Suprapubic skin (tissue), 4 donors: ENCODE results near the gene MATR3. TPM values are rescaled to one million over a fixed set of nuclear protein-coding genes. Genes with fewer than 3 reads are reported as not detected.
"Not testable (repeated sequence)": the region's sequence is repeated elsewhere in the genome, so short reads cannot be mapped to it uniquely, and the experiment has no call there.

Source experiments
- DNase-seq, 2 donors: peaks; one replicate each; pipeline ENCODE4 v3.0.0-alpha.2; 2019; ENCODE audit warnings: low spot score in 2 of 2
- H3K27ac ChIP-seq: fragments of 200-600 bp; sonication (generic); one replicate; pipeline ENCODE4 v1.5.1; 2019
- H3K27me3 ChIP-seq: fragments of 200-600 bp; sonication (generic); one replicate; pipeline ENCODE4 v1.5.1; 2019
- H3K36me3 ChIP-seq: fragments of 200-600 bp; sonication (generic); one replicate; pipeline ENCODE4 v1.5.1; 2019
- H3K4me1 ChIP-seq: fragments of 200-600 bp; sonication (generic); one replicate; pipeline ENCODE4 v1.5.1; 2019
- H3K4me3 ChIP-seq: fragments of 200-600 bp; sonication (generic); one replicate; pipeline ENCODE4 v1.5.1; 2019; ENCODE audit warnings: mild to moderate bottlenecking
- H3K9me3 ChIP-seq: fragments of 200-600 bp; sonication (generic); one replicate; pipeline ENCODE4 v1.5.1; 2019
- EP300 ChIP-seq: sonication (generic); formaldehyde crosslinking; IDR thresholded peaks from one replicate; pipeline ENCODE4 v1.6.1; 2017; ENCODE audit warnings: antibody characterized with exemption
- POLR2A ChIP-seq, 2 donors: fragments of 450-650 bp; IDR thresholded peaks; one replicate each; pipeline ENCODE4 v1.6.1; 2017; ENCODE audit warnings: antibody characterized with exemption in 2 of 2, mild to moderate bottlenecking in 2 of 2, moderate library complexity in 2 of 2
- POLR2AphosphoS5 ChIP-seq, 3 donors: sonication (generic); formaldehyde crosslinking; IDR thresholded peaks; one replicate each; pipeline ENCODE4 v1.6.1; 2017; ENCODE audit warnings: antibody characterized with exemption in 3 of 3
- WGBS: methylation state at CpG from one replicate; pipeline ENCODE4 v1.1.5; 2018; 5-methylcytosine and 5-hydroxymethylcytosine counted together
- total RNA-seq, 4 donors: library from RNA; depleted of rRNA; stranded (reverse); fragments of >200 nt; gene quantifications; one replicate each; pipeline ENCODE4 v1.1.0, GENCODE V29; 2016
- TF ChIP-seq, protein P1 (sequence below), 2 donors: fragments of 200-600 bp in 1 of 2; fragments of 450-650 bp in 1 of 2; sonication (generic) in 1 of 2; IDR thresholded peaks; one replicate each; pipeline ENCODE4 v1.5.1; 2016 to 2019; ENCODE audit warnings: antibody characterized with exemption in 2 of 2, mild to moderate bottlenecking in 1 of 2, moderate library complexity in 1 of 2

MATR3 gene
- total RNA-seq, 4 donors from 2014 or later, result 115 to 192 (median 129) TPM

DNA sequence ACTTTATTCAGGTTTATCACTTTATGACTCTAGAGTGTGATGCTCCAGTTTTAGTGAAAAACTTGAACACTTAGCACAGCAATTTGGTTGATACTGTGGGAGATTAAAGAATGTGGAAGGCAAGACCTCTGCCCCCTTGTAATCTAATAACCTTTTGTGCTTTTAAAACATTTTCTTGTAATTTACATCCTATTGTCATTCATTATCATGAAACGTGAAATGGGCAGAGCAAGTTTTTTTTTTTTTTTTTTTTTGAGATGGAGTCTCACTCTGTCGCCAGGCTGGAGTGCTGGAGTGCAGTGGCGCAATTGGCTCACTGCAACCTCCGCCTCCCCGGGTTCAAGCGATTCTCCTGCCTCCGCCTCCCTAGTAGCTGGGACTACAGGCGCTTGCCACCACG, 49.9 kb downstream of the MATR3 start:
- TF ChIP-seq, protein P1, sequence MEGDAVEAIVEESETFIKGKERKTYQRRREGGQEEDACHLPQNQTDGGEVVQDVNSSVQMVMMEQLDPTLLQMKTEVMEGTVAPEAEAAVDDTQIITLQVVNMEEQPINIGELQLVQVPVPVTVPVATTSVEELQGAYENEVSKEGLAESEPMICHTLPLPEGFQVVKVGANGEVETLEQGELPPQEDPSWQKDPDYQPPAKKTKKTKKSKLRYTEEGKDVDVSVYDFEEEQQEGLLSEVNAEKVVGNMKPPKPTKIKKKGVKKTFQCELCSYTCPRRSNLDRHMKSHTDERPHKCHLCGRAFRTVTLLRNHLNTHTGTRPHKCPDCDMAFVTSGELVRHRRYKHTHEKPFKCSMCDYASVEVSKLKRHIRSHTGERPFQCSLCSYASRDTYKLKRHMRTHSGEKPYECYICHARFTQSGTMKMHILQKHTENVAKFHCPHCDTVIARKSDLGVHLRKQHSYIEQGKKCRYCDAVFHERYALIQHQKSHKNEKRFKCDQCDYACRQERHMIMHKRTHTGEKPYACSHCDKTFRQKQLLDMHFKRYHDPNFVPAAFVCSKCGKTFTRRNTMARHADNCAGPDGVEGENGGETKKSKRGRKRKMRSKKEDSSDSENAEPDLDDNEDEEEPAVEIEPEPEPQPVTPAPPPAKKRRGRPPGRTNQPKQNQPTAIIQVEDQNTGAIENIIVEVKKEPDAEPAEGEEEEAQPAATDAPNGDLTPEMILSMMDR (IDR thresholded peaks at IDR 0.05), result no peak
- TF ChIP-seq EP300 (no peak), POLR2AphosphoS5 (IDR thresholded peaks at IDR 0.05) (no peak), POLR2A (IDR thresholded peaks at IDR 0.05) (no peak)
- no peaks in the 10 kb centered on the region for H3K27me3 ChIP-seq
- peaks cover 41% of the 10 kb centered on the region for H3K4me1 ChIP-seq
- no peaks in the 10 kb centered on the region for H3K36me3 ChIP-seq
- no peaks in the 10 kb centered on the region for H3K9me3 ChIP-seq
- no peak for DNase-seq
- 75% methylated on average over 9 of the region's 9 CpGs for WGBS
- no peak overlapping the region for H3K27ac ChIP-seq
- peak overlapping the region; percentile 98 for H3K4me3 ChIP-seq

GRCh38 chr5:139344177-139344576, 50.6 kb downstream of the MATR3 start:
- no peak for TF ChIP-seq POLR2A (IDR thresholded peaks at IDR 0.05)
- TF ChIP-seq EP300, result no peak
- TF ChIP-seq, protein P1 (IDR thresholded peaks at IDR 0.05), result no peak
- TF ChIP-seq POLR2AphosphoS5 (IDR thresholded peaks at IDR 0.05), result no peak
- Histone ChIP-seq H3K4me1 (peaks cover 45% of the 10 kb centered on the region), H3K36me3 (no peaks in the 10 kb centered on the region), H3K27me3 (no peaks in the 10 kb centered on the region), H3K27ac (no peak overlapping the region), H3K4me3 (no peak overlapping the region), H3K9me3 (no peaks in the 10 kb centered on the region)
- DNase-seq, result no peak
- WGBS, result 76% methylated on average over 2 of the region's 2 CpGs

GRCh38 chr5:139345442-139345841, 51.9 kb downstream of the MATR3 start:
- 90% methylated on average over 8 of the region's 8 CpGs for WGBS
- not testable (repeated sequence) for H3K36me3 ChIP-seq, H3K4me3 ChIP-seq, DNase-seq, H3K27ac ChIP-seq, H3K9me3 ChIP-seq, H3K27me3 ChIP-seq
- peaks cover 54% of the 10 kb centered on the region for H3K4me1 ChIP-seq

GRCh38 chr5:139347863-139348262, 54.3 kb downstream of the MATR3 start:
- WGBS, result 91% methylated on average over 9 of the region's 9 CpGs
- H3K27me3 ChIP-seq, result not testable (repeated sequence)

DNA sequence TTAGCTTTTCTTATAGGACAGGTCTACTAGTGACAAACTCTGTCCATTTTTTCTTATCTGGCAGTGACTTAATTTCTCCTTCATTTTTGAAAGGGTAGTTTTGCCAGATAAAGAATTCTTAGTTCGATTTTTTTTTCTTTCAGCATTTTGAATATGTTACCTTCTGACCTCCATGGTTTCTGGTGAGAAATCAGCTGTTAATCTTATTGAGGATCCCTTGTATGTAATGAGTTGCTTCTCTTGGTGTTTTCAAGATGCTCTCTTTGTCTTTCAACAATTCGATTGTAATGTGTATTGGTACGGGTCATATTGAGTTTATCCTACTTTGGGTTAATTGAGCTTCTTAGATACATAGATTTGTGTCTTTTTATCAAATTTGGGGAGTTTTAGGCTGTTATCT, 60.6 kb downstream of the MATR3 start:
- H3K4me1 ChIP-seq, result peaks cover 17% of the 10 kb centered on the region
- no peak overlapping the region for H3K4me3 ChIP-seq
- H3K27ac ChIP-seq, result no peak overlapping the region
- DNase-seq, result no peak
- TF ChIP-seq POLR2A (IDR thresholded peaks at IDR 0.05) (no peak), POLR2AphosphoS5 (IDR thresholded peaks at IDR 0.05) (no peak), EP300 (no peak)
- TF ChIP-seq, protein P1 (IDR thresholded peaks at IDR 0.05), result no peak
- H3K9me3 ChIP-seq, result no peaks in the 10 kb centered on the region
- H3K36me3 ChIP-seq, result no peaks in the 10 kb centered on the region
- WGBS, result 96% methylated on average over 3 of the region's 3 CpGs
- H3K27me3 ChIP-seq, result no peaks in the 10 kb centered on the region

More at GRCh38 chr5:139347863-139348262, 54.3 kb downstream of the MATR3 start:
- not testable (repeated sequence) for H3K36me3 ChIP-seq, H3K4me3 ChIP-seq, H3K27ac ChIP-seq, H3K9me3 ChIP-seq, DNase-seq
- H3K4me1 ChIP-seq, result peaks cover 40% of the 10 kb centered on the region

DNA sequence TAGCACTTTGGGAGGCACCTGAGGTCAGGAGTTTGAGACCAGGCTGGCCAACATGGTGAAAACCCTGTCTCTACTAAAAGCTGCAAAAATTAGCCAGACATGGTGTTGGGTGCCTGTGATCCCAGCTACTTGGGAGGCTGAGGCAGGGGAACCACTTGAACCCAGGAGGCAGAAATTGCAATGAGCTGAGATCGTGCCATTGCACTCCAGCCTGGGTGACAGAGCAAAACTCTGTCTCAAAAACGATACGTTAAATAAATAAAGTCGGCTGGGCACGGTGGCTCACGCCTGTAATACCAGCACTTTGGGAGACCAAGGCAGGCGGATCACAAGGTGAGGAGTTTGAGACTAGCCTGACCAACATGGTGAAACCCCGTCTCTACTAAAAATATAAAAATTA, 62.4 kb downstream of the MATR3 start:
- not testable (repeated sequence) for H3K27ac ChIP-seq, DNase-seq, H3K36me3 ChIP-seq, H3K4me3 ChIP-seq, H3K27me3 ChIP-seq, H3K4me1 ChIP-seq, H3K9me3 ChIP-seq
- 94% methylated on average over 8 of the region's 8 CpGs for WGBS

- H3K36me3 ChIP-seq, result peaks cover 3% of the 10 kb centered on the region
- H3K4me3 ChIP-seq, result no peak overlapping the region
- H3K27ac ChIP-seq, result no peak overlapping the region
- no peak for TF ChIP-seq POLR2A (IDR thresholded peaks at IDR 0.05)
- no peak for TF ChIP-seq EP300
- TF ChIP-seq, protein P1 (IDR thresholded peaks at IDR 0.05), result no peak
- no peak for TF ChIP-seq POLR2AphosphoS5 (IDR thresholded peaks at IDR 0.05)
- H3K9me3 ChIP-seq, result no peaks in the 10 kb centered on the region
- H3K4me1 ChIP-seq, result peaks cover 6% of the 10 kb centered on the region
- no peaks in the 10 kb centered on the region for H3K27me3 ChIP-seq
- no peak for DNase-seq
These were observed 64.5 kb downstream of the MATR3 start for GRCh38 chr5:139358064-139358463.
